Pancreas (tissue), 10 donors: ENCODE measurements around the gene RPL35. TPM values are rescaled to one million over a fixed set of nuclear protein-coding genes. Genes with fewer than 3 reads are reported as not detected.

ENCODE experiments used
- ATAC-seq, 4 donors: fragments of 200-7000 bp; cut with Tn5 transposase; one replicate each; pipeline versions ENCODE4 v1.8.0 to v1.9.1; 2020; ENCODE audit warnings: mild to moderate bottlenecking in 4 of 4, moderate library complexity in 4 of 4
- DNase-seq, 6 donors: peaks; one replicate each; pipeline ENCODE4 v3.0.0-alpha.2; 2020
- FAIRE-seq: peaks from 2 replicates; lab custom pipeline; 2012; peaks lifted over from hg19 to GRCh38; lab: Jason Lieb, UNC
- H3K27ac ChIP-seq, 4 donors: fragments of 200-600 bp; sonication (generic); 1 replicate in 3 of 4; 2 replicates in 1 of 4; pipeline versions ENCODE4 v1.5.0 to v1.8.0; 2020
- H3K27me3 ChIP-seq, 4 donors: fragments of 200-600 bp; one replicate each; pipeline ENCODE4 v1.8.0; 2021
- H3K36me3 ChIP-seq, 3 donors: fragments of 200-600 bp; sonication (generic) in 1 of 3; one replicate each; pipeline versions ENCODE4 v1.5.0 to v1.8.0; 2020 to 2021
- H3K4me1 ChIP-seq, 3 donors: fragments of 200-600 bp; one replicate each; pipeline ENCODE4 v1.8.0; 2021
- H3K4me3 ChIP-seq, 4 donors: fragments of 200-600 bp; sonication (generic) in 2 of 4; one replicate each; pipeline versions ENCODE4 v1.5.0 to v1.8.0; 2020 to 2021
- H3K9me3 ChIP-seq, 4 donors: fragments of 200-600 bp; one replicate each; pipeline ENCODE4 v1.8.0; 2021
- CTCF ChIP-seq, 4 donors: fragments of 200-600 bp; sonication (generic) in 3 of 4; IDR thresholded peaks; one replicate each; pipeline versions ENCODE4 v1.5.0 to v1.8.0; 2021; ENCODE audit warnings: antibody characterized with exemption in 4 of 4
- WGBS, 2 donors: extraction: QIAGEN DNeasy Blood & Tissue Kit; methylation state at CpG; one replicate each; pipeline ENCODE4 v1.1.7; 2013; 5-methylcytosine and 5-hydroxymethylcytosine counted together
- intact Hi-C, 3 donors: fragments of 100-400 bp; cut with DNase I; formaldehyde crosslinking; loops; one replicate each; pipeline versions ENCODE4 v1.11.1 to v1.14.2; 2022
- polyA plus RNA-seq, 2 donors: library from polyadenylated mRNA; stranded (reverse); fragments of 200-250 nt; gene quantifications; one replicate each; pipeline ENCODE4 v1.2.3, GENCODE V29; 2013
- total RNA-seq, 6 donors: library from RNA; stranded (reverse); fragmentation: NEBNext Ultra II Directional in 4 of 6; extraction: Animal tissue kit (Norgen Biotek cat#: 25700) in 4 of 6; gene quantifications; one replicate each; pipeline versions ENCODE4 v1.2.1 to v1.2.4, GENCODE V29; 2021 to 2023
- donor health status: healthy with polysubstance abuse.
- donor health status: DM: no; HTN: no; CAD: no; lungs with moderate emphysema.
- donor health status: DM: no; HTN: no; CAD: no.
- donor health status: control.
- donor health status: control.
- donor health status: Bipolar disorder and iron deficiency.
- donor health status: DM: yes; HTN: yes; CAD: no.
- donor health status: DM: no; HTN: no; CAD: no.
- donor health status: DM: no; HTN: no; CAD: no.
- donor health status: DM: yes; HTN: yes; CAD: no.

The RPL35 gene
- total and polyA plus RNA-seq, 8 donors = 711 to 3,795 (median 1,051) TPM

- Histone ChIP-seq H3K4me1 (peaks cover 16 to 32% (median 21%) of the 10 kb centered on the region in 3 donors), H3K27me3 (no peaks in the 10 kb centered on the region), H3K27ac (peak overlapping the region; percentile 16 to 60 (median 30)), H3K9me3 (no peaks in the 10 kb centered on the region), H3K36me3 (no peaks in the 10 kb centered on the region), H3K4me3 (no peak overlapping the region)
- ATAC-seq = peak; percentile 29 to 57 (median 38)
- intact Hi-C loops = no loop called here
- FAIRE-seq = no peak
- DNase-seq = peak; percentile 74 to 92 (median 84)
- WGBS, 2 donors = 27 to 34% methylated on average over 13 of the region's 13 CpGs
- TF ChIP-seq CTCF (IDR thresholded peaks at IDR 0.05) = no peak
These were observed 26.7 kb downstream of the RPL35 start for GRCh38 chr9:124835026-124835557.

GRCh38 chr9:124834591-124834990 lies 27.2 kb downstream of the RPL35 start:
- H3K27ac ChIP-seq = peak overlapping the region in 3 of 4 donors; percentile 26 to 60 (median 33)
- H3K4me1 ChIP-seq = peaks cover 16 to 30% (median 16%) of the 10 kb centered on the region in 3 donors
- intact Hi-C loops = no loop called here
- FAIRE-seq = no peak
- no peak overlapping the region for H3K4me3 ChIP-seq
- 74 to 77% methylated on average over 7 of the region's 7 CpGs for WGBS, 2 donors
- DNase-seq = peak in 4 of 6 donors; percentile 30 to 74 (median 42)
- H3K36me3 ChIP-seq = no peaks in the 10 kb centered on the region
- no peak for TF ChIP-seq CTCF (IDR thresholded peaks at IDR 0.05)
- no peaks in the 10 kb centered on the region for H3K27me3 ChIP-seq
- no peaks in the 10 kb centered on the region for H3K9me3 ChIP-seq
- peak in 2 of 4 donors; percentile 8 to 9 for ATAC-seq

- Histone ChIP-seq H3K36me3 (no peaks in the 10 kb centered on the region), H3K27ac (peak overlapping the region in 2 of 4 donors; percentile 41 to 49), H3K4me3 (no peak overlapping the region), H3K27me3 (no peaks in the 10 kb centered on the region), H3K9me3 (no peaks in the 10 kb centered on the region), H3K4me1 (peaks cover 16 to 29% (median 16%) of the 10 kb centered on the region in 3 donors)
- intact Hi-C loops = no loop called here
- FAIRE-seq = no peak
- TF ChIP-seq CTCF (IDR thresholded peaks at IDR 0.05) = no peak
- peak; percentile 61 to 88 (median 82) for DNase-seq
- WGBS, 2 donors = 44 to 56% methylated on average over 9 of the region's 9 CpGs
- peak; percentile 84 to 90 (median 88) for ATAC-seq
These were observed 30.0 kb downstream of the RPL35 start for GRCh38 chr9:124831642-124832364.

- intact Hi-C loops = no loop called here
- no peak for FAIRE-seq
- no peaks in the 10 kb centered on the region for H3K36me3 ChIP-seq
- H3K9me3 ChIP-seq = no peaks in the 10 kb centered on the region
- ATAC-seq = no peak
- no peak for DNase-seq
- no peak for TF ChIP-seq CTCF (IDR thresholded peaks at IDR 0.05)
- H3K4me1 ChIP-seq = peaks cover 9 to 25% (median 12%) of the 10 kb centered on the region in 3 donors
- 70 to 74% methylated on average over 4 of the region's 4 CpGs for WGBS, 2 donors
- no peak overlapping the region for H3K4me3 ChIP-seq
- H3K27me3 ChIP-seq = no peaks in the 10 kb centered on the region
- no peak overlapping the region for H3K27ac ChIP-seq
These were observed 31.2 kb downstream of the RPL35 start for GRCh38 chr9:124830593-124830992.

- Histone ChIP-seq H3K27ac (no peak overlapping the region), H3K4me1 (peaks cover 0 to 15% (median 3%) of the 10 kb centered on the region in 3 donors), H3K27me3 (no peaks in the 10 kb centered on the region), H3K36me3 (no peaks in the 10 kb centered on the region), H3K9me3 (no peaks in the 10 kb centered on the region), H3K4me3 (no peak overlapping the region)
- FAIRE-seq (no peak), ATAC-seq (no peak), DNase-seq (no peak)
- WGBS, 2 donors = 66 to 67% methylated on average over 5 of the region's 5 CpGs
- intact Hi-C loops = no loop called here
- no peak for TF ChIP-seq CTCF (IDR thresholded peaks at IDR 0.05)
These were observed 32.5 kb downstream of the RPL35 start for GRCh38 chr9:124829334-124829669.
